Spleen (tissue), 11 donors: Measurements from ENCODE around the gene KRTAP9-8. TPM values are rescaled to one million over a fixed set of nuclear protein-coding genes. Genes with fewer than 3 reads are reported as not detected.
"Not testable (repeated sequence)": the region's sequence is repeated elsewhere in the genome, so short reads cannot be mapped to it uniquely, and the experiment has no call there.

ENCODE experiments used
- DNase-seq: peaks from one replicate; pipeline ENCODE4 v3.0.0-alpha.2; 2020
- H3K27ac ChIP-seq, 8 donors: fragments of 200-600 bp; sonication (generic) in 7 of 8; 1 replicate in 4 of 8; 2 replicates in 4 of 8; pipeline versions ENCODE4 v1.5.0 to v1.8.0; 2016 to 2021; ENCODE audit warnings: inconsistent platforms in 4 of 8, mild to moderate bottlenecking in 4 of 8, moderate library complexity in 1 of 8
- H3K27me3 ChIP-seq, 7 donors: fragments of 200-600 bp; sonication (generic) in 6 of 7; replicated peaks in 1 of 7; 1 replicate in 4 of 7; 2 replicates in 3 of 7; pipeline versions ENCODE4 v1.5.0 to v1.8.0; 2016 to 2021; ENCODE audit warnings: inconsistent platforms in 3 of 7, mild to moderate bottlenecking in 1 of 7
- H3K36me3 ChIP-seq, 6 donors: fragments of 200-600 bp; sonication (generic) in 5 of 6; 1 replicate in 4 of 6; 2 replicates in 2 of 6; pipeline versions ENCODE4 v1.5.0 to v1.8.0; 2016 to 2021; ENCODE audit warnings: inconsistent platforms in 2 of 6
- H3K4me1 ChIP-seq, 6 donors: fragments of 200-600 bp; sonication (generic) in 5 of 6; 1 replicate in 3 of 6; 2 replicates in 3 of 6; pipeline versions ENCODE4 v1.5.0 to v1.8.0; 2016 to 2021; ENCODE audit warnings: inconsistent platforms in 3 of 6
- H3K4me3 ChIP-seq, 8 donors: fragments of 200-600 bp; sonication (generic) in 7 of 8; 1 replicate in 4 of 8; 2 replicates in 4 of 8; pipeline versions ENCODE4 v1.5.0 to v1.8.0; 2016 to 2021; ENCODE audit warnings: inconsistent platforms in 4 of 8, mild to moderate bottlenecking in 4 of 8, moderate library complexity in 2 of 8
- H3K9me3 ChIP-seq, 8 donors: fragments of 200-600 bp; sonication (generic) in 7 of 8; 1 replicate in 4 of 8; 2 replicates in 4 of 8; pipeline versions ENCODE4 v1.5.0 to v1.8.0; 2016 to 2021; ENCODE audit warnings: inconsistent platforms in 4 of 8
- CTCF ChIP-seq, 11 experiments: fragments of 200-600 bp in 7 of 11; fragments of 450-650 bp in 4 of 11; sonication (generic) in 4 of 11; IDR thresholded peaks in 8 of 11; conservative IDR thresholded peaks in 3 of 11; 1 replicate in 7 of 11; 2 replicates in 4 of 11; pipeline versions ENCODE4 v1.4.0 to v1.8.0; 2016 to 2021; ENCODE audit warnings: antibody characterized with exemption in 11 of 11, inconsistent platforms in 4 of 11, mild to moderate bottlenecking in 1 of 11
- POLR2A ChIP-seq, 3 donors: fragments of 450-650 bp; IDR thresholded peaks; one replicate each; pipeline ENCODE4 v1.5.1; 2017; ENCODE audit warnings: antibody characterized with exemption in 3 of 3, mild to moderate bottlenecking in 1 of 3
- POLR2AphosphoS5 ChIP-seq, 3 donors: sonication (generic); formaldehyde crosslinking; IDR thresholded peaks; one replicate each; pipeline ENCODE4 v1.5.1; 2017; ENCODE audit warnings: antibody characterized with exemption in 3 of 3
- WGBS, 5 donors: extraction: QIAGEN DNeasy Blood & Tissue Kit in 3 of 5; methylation state at CpG; one replicate each; pipeline versions ENCODE4 v1.1.5 to v1.1.7; 2013 to 2018; 5-methylcytosine and 5-hydroxymethylcytosine counted together
- intact Hi-C: fragments of 100-400 bp; cut with DNase I; formaldehyde crosslinking; loops from one replicate; pipeline ENCODE4 v1.15.0; 2023; ENCODE audit warnings: low total_unique reads
- polyA plus RNA-seq, 3 donors: library from polyadenylated mRNA; stranded (reverse); fragments of 200-250 nt; gene quantifications; one replicate each; pipeline ENCODE4 v1.2.1, GENCODE V29; 2013
- total RNA-seq, 7 donors: library from RNA; depleted of rRNA in 3 of 7; stranded (reverse); fragments of >200 nt in 3 of 7; fragmentation: NEBNext Ultra II Directional in 4 of 7; extraction: Animal tissue kit (Norgen Biotek cat#: 25700) in 4 of 7; gene quantifications; one replicate each; pipeline versions ENCODE4 v1.1.0 to v1.2.1, GENCODE V29; 2016 to 2021
- donor health status: healthy with polysubstance abuse.
- donor health status: DM: no; HTN: no; CAD: no; lungs with moderate emphysema.
- donor health status: DM: no; HTN: no; CAD: no.
- donor health status: Bipolar disorder and iron deficiency.
- donor health status: healthy.
- donor health status: DM: no; HTN: no; CAD: no.
- donor health status: DM: yes; HTN: yes; CAD: no.

KRTAP9-8 gene
- total and polyA plus RNA-seq, 10 donors: not detected

- WGBS, 5 donors: 50 to 83% (median 72%) methylated on average over 2 of the region's 2 CpGs
- H3K27ac ChIP-seq: no peak overlapping the region
- no peak for TF ChIP-seq CTCF (IDR thresholded peaks at IDR 0.05 in 8 of 11, conservative IDR thresholded peaks at IDR 0.05 in 3 of 11)
- no peak for TF ChIP-seq POLR2AphosphoS5 (IDR thresholded peaks at IDR 0.05)
- no peak for TF ChIP-seq POLR2A (IDR thresholded peaks at IDR 0.05)
- no peak for DNase-seq
- H3K27me3 ChIP-seq: peaks cover 0 to 21% (median 0%) of the 10 kb centered on the region in 7 donors
- intact Hi-C loops: no loop called here
- no peaks in the 10 kb centered on the region for H3K4me1 ChIP-seq
- H3K4me3 ChIP-seq: no peak overlapping the region
- H3K9me3 ChIP-seq: peaks cover 0 to 7% (median 0%) of the 10 kb centered on the region in 8 donors
- H3K36me3 ChIP-seq: no peaks in the 10 kb centered on the region
Measured at GRCh38 chr17:41223821-41224220, 14.0 kb upstream of the KRTAP9-8 start.

GRCh38 chr17:41226051-41226450 is 11.7 kb upstream of the KRTAP9-8 start:
- WGBS, 5 donors: 91 to 93% (median 92%) methylated on average over 6 of the region's 6 CpGs
- Histone ChIP-seq H3K4me3 (no peak overlapping the region), H3K4me1 (no peaks in the 10 kb centered on the region), H3K27ac (no peak overlapping the region), H3K36me3 (no peaks in the 10 kb centered on the region), H3K27me3 (peaks cover 0 to 25% (median 0%) of the 10 kb centered on the region in 7 donors), H3K9me3 (no peaks in the 10 kb centered on the region)
- intact Hi-C loops: no loop called here
- DNase-seq: no peak
- TF ChIP-seq POLR2AphosphoS5 (IDR thresholded peaks at IDR 0.05) (no peak), CTCF (IDR thresholded peaks at IDR 0.05 in 8 of 11, conservative IDR thresholded peaks at IDR 0.05 in 3 of 11) (no peak), POLR2A (IDR thresholded peaks at IDR 0.05) (no peak)

- H3K27me3 ChIP-seq: peaks cover 0 to 25% (median 0%) of the 10 kb centered on the region in 7 donors
- H3K4me3 ChIP-seq, H3K4me1 ChIP-seq, H3K36me3 ChIP-seq, intact Hi-C loops, H3K9me3 ChIP-seq, DNase-seq, H3K27ac ChIP-seq: not testable (repeated sequence)
- WGBS, 5 donors: 43 to 84% (median 70%) methylated on average over 1 to 3 of the region's 4 CpGs
Measured at GRCh38 chr17:41226598-41227095, 11.2 kb upstream of the KRTAP9-8 start, which contains the start of gene KRTAP9-2. Gene KRTAP9-2, plus strand, starts transcription at chr17:41226648. Its CDS starts 7 bp downstream, at chr17:41226655.

- Histone ChIP-seq H3K36me3 (no peaks in the 10 kb centered on the region), H3K4me1 (no peaks in the 10 kb centered on the region), H3K27me3 (peaks cover 0 to 40% (median 5%) of the 10 kb centered on the region in 7 donors), H3K4me3 (no peak overlapping the region), H3K9me3 (no peaks in the 10 kb centered on the region), H3K27ac (no peak overlapping the region)
- intact Hi-C loops: loop anchor here (2.0 kb wide), 1 partner anchor 15 kb away; no protein-coding TSS in a partner anchor
- no peak for DNase-seq
- TF ChIP-seq POLR2AphosphoS5 (IDR thresholded peaks at IDR 0.05): no peak
- no peak for TF ChIP-seq POLR2A (IDR thresholded peaks at IDR 0.05)
- TF ChIP-seq CTCF (IDR thresholded peaks at IDR 0.05 in 8 of 11, conservative IDR thresholded peaks at IDR 0.05 in 3 of 11): no peak
Measured at GRCh38 chr17:41230094-41230493, 7.7 kb upstream of the KRTAP9-8 start.
